Kidney (tissue), 14 donors: ENCODE measurements around the gene UBA1. TPM values are rescaled to one million over a fixed set of nuclear protein-coding genes. Genes with fewer than 3 reads are reported as not detected.

Experiments used
- DNase-seq, 5 donors: peaks; one replicate each; pipeline ENCODE4 v3.0.0-alpha.2; 2013 to 2020
- FAIRE-seq: peaks from 2 replicates; lab custom pipeline; 2012; peaks lifted over from hg19 to GRCh38; lab: Jason Lieb, UNC
- H3K27ac ChIP-seq, 2 donors: one replicate each; pipeline ENCODE4 v1.7.0; 2013; ENCODE audit warnings: low read depth in 2 of 2, low read length in 2 of 2, inconsistent platforms in 1 of 2
- H3K27me3 ChIP-seq: one replicate; pipeline ENCODE4 v1.7.1; 2013; ENCODE audit warnings: low read length, inconsistent platforms; ENCODE audit not compliant: control insufficient read depth, insufficient read depth
- H3K36me3 ChIP-seq, 3 donors: one replicate each; pipeline versions ENCODE4 v1.7.0 to v1.7.1; 2013; ENCODE audit warnings: low read length in 3 of 3, control low read depth in 1 of 3, inconsistent platforms in 1 of 3; ENCODE audit not compliant: insufficient read depth in 3 of 3, control insufficient read depth in 2 of 3
- H3K4me1 ChIP-seq, 3 donors: one replicate each; pipeline versions ENCODE4 v1.7.0 to v1.7.1; 2013; ENCODE audit warnings: low read length in 3 of 3, inconsistent platforms in 1 of 3, low read depth in 1 of 3; ENCODE audit not compliant: control insufficient read depth in 2 of 3, insufficient read depth in 2 of 3
- H3K4me3 ChIP-seq, 3 donors: one replicate each; pipeline versions ENCODE4 v1.7.0 to v1.8.1; 2013; ENCODE audit warnings: low read length in 3 of 3, control low read depth in 1 of 3, inconsistent platforms in 1 of 3
- H3K9ac ChIP-seq, 3 donors: one replicate each; pipeline versions ENCODE4 v1.7.0 to v1.7.1; 2013; ENCODE audit warnings: low read length in 3 of 3, control low read depth in 1 of 3, inconsistent platforms in 1 of 3
- H3K9me3 ChIP-seq, 3 donors: one replicate each; pipeline versions ENCODE4 v1.7.0 to v1.7.1; 2013; ENCODE audit warnings: low read length in 3 of 3, control low read depth in 1 of 3, inconsistent platforms in 1 of 3; ENCODE audit not compliant: control insufficient read depth in 2 of 3, insufficient read depth in 1 of 3
- intact Hi-C: fragments of 100-400 bp; cut with DNase I; formaldehyde crosslinking; loops from one replicate; pipeline ENCODE4 v1.11.1; 2022
- polyA plus RNA-seq: library from polyadenylated mRNA; stranded (reverse); fragments of 350-450 nt; fragmentation: Illumina TruSeq; extraction: RNeasy Lipid Tissue Mini Kit (QIAGEN cat#74804); gene quantifications from one replicate; pipeline ENCODE4 v1.2.3, GENCODE V29; 2014; ENCODE audit warnings: low read depth, low replicate concordance; ENCODE audit not compliant: insufficient read depth
- total RNA-seq: library from RNA; stranded (reverse); fragmentation: NEBNext Ultra II Directional; extraction: Animal tissue kit (Norgen Biotek cat#: 25700); gene quantifications from one replicate; pipeline ENCODE4 v1.2.1, GENCODE V29; 2021
- TF ChIP-seq, protein P1 (sequence below): IDR thresholded peaks from 3 replicates; pipeline ENCODE4 v1.5.1; 2012; ENCODE audit warnings: mild to moderate bottlenecking, moderate library complexity, borderline replicate concordance; ENCODE audit not compliant: insufficient read depth; ENCODE audit errors: extremely low read depth
- donor health status: control.
- donor health status: control.
- donor health status: control.
- donor health status: control.
- donor health status: control.
- donor health status: DM: yes; HTN: yes; CAD: no.
- donor health status: Normal renal cell carcinoma (clear cell type).

UBA1 gene
- total and polyA plus RNA-seq, 2 donors from 2014 or later: 155 to 218 TPM

DNA sequence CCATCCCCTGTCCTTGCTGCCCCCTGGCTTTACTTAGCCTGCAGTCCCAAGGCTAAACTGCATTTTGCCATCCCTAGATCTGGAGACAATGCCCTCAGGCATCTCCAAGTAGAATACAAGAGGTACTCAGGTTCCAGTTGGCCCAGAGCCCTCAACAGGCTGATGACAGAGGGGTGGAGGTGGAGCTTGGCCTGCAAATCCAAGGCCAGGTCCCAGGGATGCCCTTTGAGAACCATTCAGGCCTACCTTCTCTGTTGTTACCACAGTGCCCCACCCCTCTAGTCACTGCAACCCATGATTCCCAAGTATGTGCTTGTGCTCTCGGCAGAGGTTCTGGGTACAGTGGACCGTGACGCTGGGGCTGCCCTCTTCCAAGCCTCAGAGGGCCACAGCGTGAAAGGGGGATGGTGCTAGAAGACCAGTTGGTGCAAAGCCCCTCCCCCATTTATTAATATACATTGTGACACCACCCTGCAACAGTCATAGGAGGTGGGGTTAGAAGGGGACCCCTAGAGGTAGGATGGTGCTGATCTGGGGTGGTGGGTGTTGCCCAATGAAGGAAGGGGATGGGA, 6.4 kb upstream of the UBA1 start:
- H3K27me3 ChIP-seq: peaks cover 15% of the 10 kb centered on the region
- H3K27ac ChIP-seq: no peak overlapping the region
- H3K4me1 ChIP-seq: no peaks in the 10 kb centered on the region
- H3K9ac ChIP-seq: no peak overlapping the region
- H3K36me3 ChIP-seq: peaks cover 0 to 4% (median 4%) of the 10 kb centered on the region in 3 donors
- TF ChIP-seq, protein P1, sequence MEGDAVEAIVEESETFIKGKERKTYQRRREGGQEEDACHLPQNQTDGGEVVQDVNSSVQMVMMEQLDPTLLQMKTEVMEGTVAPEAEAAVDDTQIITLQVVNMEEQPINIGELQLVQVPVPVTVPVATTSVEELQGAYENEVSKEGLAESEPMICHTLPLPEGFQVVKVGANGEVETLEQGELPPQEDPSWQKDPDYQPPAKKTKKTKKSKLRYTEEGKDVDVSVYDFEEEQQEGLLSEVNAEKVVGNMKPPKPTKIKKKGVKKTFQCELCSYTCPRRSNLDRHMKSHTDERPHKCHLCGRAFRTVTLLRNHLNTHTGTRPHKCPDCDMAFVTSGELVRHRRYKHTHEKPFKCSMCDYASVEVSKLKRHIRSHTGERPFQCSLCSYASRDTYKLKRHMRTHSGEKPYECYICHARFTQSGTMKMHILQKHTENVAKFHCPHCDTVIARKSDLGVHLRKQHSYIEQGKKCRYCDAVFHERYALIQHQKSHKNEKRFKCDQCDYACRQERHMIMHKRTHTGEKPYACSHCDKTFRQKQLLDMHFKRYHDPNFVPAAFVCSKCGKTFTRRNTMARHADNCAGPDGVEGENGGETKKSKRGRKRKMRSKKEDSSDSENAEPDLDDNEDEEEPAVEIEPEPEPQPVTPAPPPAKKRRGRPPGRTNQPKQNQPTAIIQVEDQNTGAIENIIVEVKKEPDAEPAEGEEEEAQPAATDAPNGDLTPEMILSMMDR: no peak
- no peak overlapping the region for H3K4me3 ChIP-seq
- DNase-seq (peak in 3 of 5 donors; percentile 31 to 60 (median 49)), FAIRE-seq (no peak)
- H3K9me3 ChIP-seq: no peaks in the 10 kb centered on the region
- intact Hi-C loops: no loop called here

DNA sequence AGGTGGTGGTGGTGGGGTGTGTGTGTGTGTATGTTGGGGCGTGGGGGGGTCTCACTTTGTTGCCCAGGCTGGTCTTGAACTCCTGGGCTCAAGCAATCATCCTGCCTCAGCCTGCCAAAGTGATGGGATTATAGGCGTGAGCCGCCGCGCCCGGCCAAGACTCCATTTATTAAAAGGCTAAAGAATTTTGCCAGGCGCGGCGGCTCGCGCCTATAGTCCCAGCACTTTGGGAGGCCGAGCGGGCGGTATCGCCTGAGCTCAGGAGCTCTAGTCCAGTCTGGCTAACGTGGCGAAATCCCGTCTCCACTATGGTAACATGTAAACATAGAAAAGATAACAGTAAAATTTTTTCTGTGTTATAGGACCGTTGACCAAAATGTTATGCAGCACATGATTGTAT, 3.7 kb upstream of the UBA1 start:
- H3K36me3 ChIP-seq: peaks cover 0 to 4% (median 0%) of the 10 kb centered on the region in 3 donors
- TF ChIP-seq, protein P1: no peak
- peaks cover 13% of the 10 kb centered on the region for H3K27me3 ChIP-seq
- peaks cover 0 to 2% (median 0%) of the 10 kb centered on the region in 3 donors for H3K4me1 ChIP-seq
- no peak overlapping the region for H3K9ac ChIP-seq
- no peak for FAIRE-seq
- no peak overlapping the region for H3K27ac ChIP-seq
- intact Hi-C loops: no loop called here
- H3K9me3 ChIP-seq: no peaks in the 10 kb centered on the region
- peak in 1 of 5 donors; percentile 67 for DNase-seq
- H3K4me3 ChIP-seq: no peak overlapping the region

DNA sequence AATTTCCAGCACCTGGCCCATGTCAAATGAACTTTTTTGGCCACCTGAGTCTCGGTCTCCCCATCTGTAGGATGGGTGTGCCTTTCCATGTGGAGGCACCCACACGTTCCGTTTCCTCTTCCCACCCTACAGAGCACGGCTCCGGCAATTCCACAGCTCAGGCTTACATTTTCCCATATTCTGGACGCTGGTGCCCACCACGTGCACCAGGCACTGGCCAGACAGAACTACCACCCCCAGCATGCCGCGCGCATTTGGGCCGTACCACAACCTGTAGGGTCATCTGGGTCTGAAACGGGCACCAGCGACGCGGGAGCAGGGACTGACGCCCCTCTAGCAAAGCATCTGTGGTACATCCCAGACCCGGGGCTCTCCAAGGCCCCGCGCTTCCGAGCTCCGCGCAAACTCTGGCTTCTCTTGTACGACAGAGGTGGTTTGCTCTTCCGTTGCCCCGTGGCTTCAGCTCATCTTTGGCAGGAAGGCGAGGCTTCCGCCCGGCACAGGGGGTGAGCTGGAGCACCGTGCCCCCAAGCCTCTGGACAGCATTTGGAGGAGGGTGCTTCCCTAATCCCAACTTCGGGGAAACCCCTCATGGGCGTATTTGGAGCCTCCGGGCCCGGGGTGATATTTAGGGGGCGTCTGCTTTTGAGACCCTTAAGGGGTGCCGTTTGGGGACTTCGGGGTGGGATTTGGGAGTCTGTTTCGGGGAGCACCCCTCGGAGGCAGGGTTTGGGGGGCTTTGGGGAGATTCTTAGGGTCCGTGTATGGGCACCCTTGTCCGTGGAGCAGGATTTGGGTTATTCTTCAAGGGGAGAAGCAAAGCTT, 3.0 kb upstream of the UBA1 start:
- peaks cover 13% of the 10 kb centered on the region for H3K27me3 ChIP-seq
- TF ChIP-seq, protein P1: no peak
- H3K27ac ChIP-seq: peak overlapping the region; percentile 1 to 22
- no peak for FAIRE-seq
- peaks cover 0 to 4% (median 0%) of the 10 kb centered on the region in 3 donors for H3K36me3 ChIP-seq
- H3K9ac ChIP-seq: peak overlapping the region in 1 of 3 donors; percentile 55
- H3K9me3 ChIP-seq: no peaks in the 10 kb centered on the region
- intact Hi-C loops: no loop called here
- peaks cover 0 to 6% (median 0%) of the 10 kb centered on the region in 3 donors for H3K4me1 ChIP-seq
- peak overlapping the region; percentile 49 to 69 (median 57) for H3K4me3 ChIP-seq
- peak; percentile 92 to 96 (median 93) for DNase-seq
